CD14-positive monocyte (primary cell): Measurements from ENCODE around the gene EFHC2. TPM values are rescaled to one million over a fixed set of nuclear protein-coding genes. Genes with fewer than 3 reads are reported as not detected.

Experiments
- DNase-seq, 3 donors: peaks; one replicate each; pipeline ENCODE4 v3.0.0-alpha.2; 2011 to 2022
- H2AFZ ChIP-seq: 2 replicates; pipeline ENCODE4 v1.6.0; 2012; ENCODE audit warnings: mild to moderate bottlenecking, low read depth, low read length, inconsistent platforms; ENCODE audit not compliant: insufficient read depth, poor library complexity, severe bottlenecking
- H3K27ac ChIP-seq, 2 donors: 1 replicate in 1 of 2; 2 replicates in 1 of 2; pipeline ENCODE4 v1.5.1; 2012 to 2013; ENCODE audit warnings: low read length in 2 of 2, control low read depth in 1 of 2, inconsistent platforms in 1 of 2, low read depth in 1 of 2, mild to moderate bottlenecking in 1 of 2
- H3K27me3 ChIP-seq, 2 donors: one replicate each; pipeline versions ENCODE4 v1.6.0 to v1.6.1; 2011 to 2013; ENCODE audit warnings: low read length in 2 of 2; ENCODE audit not compliant: control insufficient read depth in 2 of 2, insufficient read depth in 2 of 2
- H3K36me3 ChIP-seq, 2 donors: replicated peaks in 1 of 2; 1 replicate in 1 of 2; 2 replicates in 1 of 2; pipeline versions ENCODE4 v1.5.1 to v1.6.1; 2012 to 2013; ENCODE audit warnings: low read length in 2 of 2, control low read depth in 1 of 2, inconsistent platforms in 1 of 2, mild to moderate bottlenecking in 1 of 2; ENCODE audit not compliant: insufficient read depth in 2 of 2, control insufficient read depth in 1 of 2
- H3K4me1 ChIP-seq, 2 donors: 1 replicate in 1 of 2; 2 replicates in 1 of 2; pipeline versions ENCODE4 v1.5.1 to v1.6.1; 2012 to 2013; ENCODE audit warnings: low read length in 2 of 2, control low read depth in 1 of 2, inconsistent platforms in 1 of 2, mild to moderate bottlenecking in 1 of 2, moderate library complexity in 1 of 2; ENCODE audit not compliant: insufficient read depth in 2 of 2, control insufficient read depth in 1 of 2
- H3K4me2 ChIP-seq: replicated peaks from 2 replicates; pipeline ENCODE3; 2012; ENCODE audit warnings: low read length, moderate library complexity, mild to moderate bottlenecking; ENCODE audit not compliant: poor library complexity, severe bottlenecking; ENCODE audit errors: extremely low read depth
- H3K4me3 ChIP-seq, 3 experiments: fragments of 200-600 bp in 1 of 3; sonication (generic) in 1 of 3; replicated peaks in 1 of 3; 1 replicate in 2 of 3; 2 replicates in 1 of 3; pipeline ENCODE4 v1.5.1; 2011 to 2013; ENCODE audit warnings: low read length in 3 of 3, mild to moderate bottlenecking in 3 of 3, control low read depth in 2 of 3, low read depth in 2 of 3, inconsistent platforms in 1 of 3, moderate library complexity in 1 of 3
- H3K79me2 ChIP-seq: 2 replicates; pipeline ENCODE4 v1.6.0; 2012; ENCODE audit warnings: mild to moderate bottlenecking, control low read depth, inconsistent platforms, low read length, moderate library complexity; ENCODE audit not compliant: insufficient read depth
- H3K9ac ChIP-seq: 2 replicates; pipeline ENCODE4 v1.6.0; 2017; ENCODE audit warnings: low read length, mild to moderate bottlenecking; ENCODE audit not compliant: insufficient read depth, poor library complexity, severe bottlenecking
- H3K9me3 ChIP-seq, 2 donors: replicated peaks in 1 of 2; 1 replicate in 1 of 2; 2 replicates in 1 of 2; pipeline versions ENCODE4 v1.5.1 to v1.6.1; 2012 to 2013; ENCODE audit warnings: low read length in 2 of 2, control low read depth in 1 of 2; ENCODE audit not compliant: control insufficient read depth in 1 of 2, insufficient read depth in 1 of 2
- H4K20me1 ChIP-seq: 2 replicates; pipeline ENCODE4 v1.6.0; 2012; ENCODE audit warnings: mild to moderate bottlenecking, low read length, control low read depth, moderate library complexity; ENCODE audit not compliant: insufficient read depth
- H3K27ac Mint-ChIP-seq, 7 donors: one replicate each; pipeline ENCODE4 v1.8.0; 2020; ENCODE audit warnings: mild to moderate bottlenecking in 7 of 7, mixed read lengths in 7 of 7, moderate library complexity in 6 of 7, inconsistent platforms in 2 of 7
- H3K27me3 Mint-ChIP-seq, 3 donors: one replicate each; pipeline ENCODE4 v1.8.0; 2021 to 2022; ENCODE audit warnings: low read depth in 3 of 3, mild to moderate bottlenecking in 3 of 3, mixed read lengths in 3 of 3, moderate library complexity in 3 of 3, inconsistent platforms in 1 of 3
- H3K36me3 Mint-ChIP-seq, 2 donors: one replicate each; pipeline ENCODE4 v1.8.0; 2020; ENCODE audit warnings: mixed read lengths in 2 of 2, inconsistent platforms in 1 of 2, mild to moderate bottlenecking in 1 of 2
- H3K4me1 Mint-ChIP-seq: one replicate; pipeline ENCODE4 v1.8.0; 2020; ENCODE audit warnings: mild to moderate bottlenecking, mixed read lengths
- H3K4me3 Mint-ChIP-seq, 2 donors: one replicate each; pipeline ENCODE4 v1.8.0; 2020; ENCODE audit warnings: mild to moderate bottlenecking in 2 of 2, mixed read lengths in 2 of 2, moderate library complexity in 1 of 2
- H3K9me3 Mint-ChIP-seq, 7 donors: one replicate each; pipeline ENCODE4 v1.8.0; 2020 to 2022; ENCODE audit warnings: mixed read lengths in 7 of 7, mild to moderate bottlenecking in 6 of 7, moderate library complexity in 6 of 7, inconsistent platforms in 2 of 7
- WGBS: methylation state at CpG from one replicate; pipeline ENCODE4 v1.1.5; 2013; ENCODE audit warnings: missing lambda C conversion rate; ENCODE audit not compliant: insufficient coverage; 5-methylcytosine and 5-hydroxymethylcytosine counted together
- intact Hi-C, 2 donors: fragments of 100-400 bp; cut with micrococcal nuclease; formaldehyde crosslinking; loops; one replicate each; pipeline versions ENCODE4 v1.15.0 to v1.15.1; 2023
- polyA plus RNA-seq, 3 donors: library from polyadenylated mRNA; depleted of rRNA in 1 of 3; unstranded in 2 of 3; stranded (reverse) in 1 of 3; fragments of 300-500 nt in 2 of 3; fragments of >200 nt in 1 of 3; fragmentation: Illumina TruSeq in 2 of 3; gene quantifications; 1 replicate in 2 of 3; 2 replicates in 1 of 3; pipeline ENCODE4 v1.2.3, GENCODE V29; 2012 to 2021
- TF ChIP-seq, protein P1 (sequence below): fragments of 200-600 bp; IDR thresholded peaks from one replicate; pipeline ENCODE4 v1.8.0; 2022; ENCODE audit warnings: antibody characterized with exemption, mild to moderate bottlenecking

EFHC2 gene
- polyA plus RNA-seq, 3 donors = 0.05 to 0.22 TPM; not detected in 1

DNA sequence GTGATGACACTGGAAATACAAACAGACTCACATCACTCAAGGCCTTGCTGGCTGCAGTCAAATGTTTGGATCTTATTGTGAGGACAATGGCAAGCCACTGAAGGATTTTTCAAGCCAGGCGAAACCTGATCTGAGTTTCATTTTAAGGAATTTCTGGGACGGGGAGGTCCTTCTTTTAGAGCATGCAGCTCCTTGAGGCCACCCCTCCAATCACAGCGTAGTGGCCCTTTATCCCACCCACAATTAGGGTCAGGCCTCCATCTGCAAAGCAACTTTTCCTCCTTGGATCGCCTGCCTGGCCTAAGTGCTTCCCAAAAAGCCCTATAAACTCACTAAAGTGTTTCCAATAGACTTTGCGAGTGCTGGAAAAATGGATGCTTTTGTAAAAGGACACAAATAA lies 115.5 kb downstream of the EFHC2 start:
- H3K9me3 Mint-ChIP-seq = no peaks in the 10 kb centered on the region
- no peak overlapping the region for H3K27ac Mint-ChIP-seq

DNA sequence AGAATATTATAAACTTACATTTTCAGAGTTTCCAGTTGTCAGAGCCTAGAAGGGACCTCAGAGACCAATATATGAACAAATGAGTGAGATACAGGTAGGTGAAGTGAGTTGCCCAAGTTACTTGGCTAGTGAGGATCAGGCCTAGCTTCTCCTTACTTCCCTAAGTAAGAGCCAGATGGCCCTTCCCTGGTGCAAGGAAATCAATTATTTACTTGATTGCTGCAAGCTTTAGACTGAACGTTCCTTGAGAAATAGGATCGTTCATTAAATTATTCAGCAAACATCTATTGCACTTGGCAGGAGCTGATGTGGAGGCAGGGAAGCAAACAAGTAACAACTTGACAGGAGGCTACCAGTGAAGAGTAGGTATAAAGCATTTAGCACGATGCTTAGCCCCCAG lies 117.8 kb downstream of the EFHC2 start:
- H3K27ac Mint-ChIP-seq = no peak overlapping the region
- H2AFZ ChIP-seq = no peak overlapping the region
- peaks cover 0 to 2% of the 10 kb centered on the region in 2 donors for H3K27me3 ChIP-seq
- H3K27ac ChIP-seq = no peak overlapping the region
- H3K9me3 Mint-ChIP-seq = no peaks in the 10 kb centered on the region
- no peaks in the 10 kb centered on the region for H3K9me3 ChIP-seq
- no peaks in the 10 kb centered on the region for H3K79me2 ChIP-seq
- intact Hi-C loops = no loop called here
- no peaks in the 10 kb centered on the region for H3K36me3 ChIP-seq
- H3K4me3 Mint-ChIP-seq = no peak overlapping the region
- H3K9ac ChIP-seq = no peak overlapping the region
- TF ChIP-seq, protein P1, sequence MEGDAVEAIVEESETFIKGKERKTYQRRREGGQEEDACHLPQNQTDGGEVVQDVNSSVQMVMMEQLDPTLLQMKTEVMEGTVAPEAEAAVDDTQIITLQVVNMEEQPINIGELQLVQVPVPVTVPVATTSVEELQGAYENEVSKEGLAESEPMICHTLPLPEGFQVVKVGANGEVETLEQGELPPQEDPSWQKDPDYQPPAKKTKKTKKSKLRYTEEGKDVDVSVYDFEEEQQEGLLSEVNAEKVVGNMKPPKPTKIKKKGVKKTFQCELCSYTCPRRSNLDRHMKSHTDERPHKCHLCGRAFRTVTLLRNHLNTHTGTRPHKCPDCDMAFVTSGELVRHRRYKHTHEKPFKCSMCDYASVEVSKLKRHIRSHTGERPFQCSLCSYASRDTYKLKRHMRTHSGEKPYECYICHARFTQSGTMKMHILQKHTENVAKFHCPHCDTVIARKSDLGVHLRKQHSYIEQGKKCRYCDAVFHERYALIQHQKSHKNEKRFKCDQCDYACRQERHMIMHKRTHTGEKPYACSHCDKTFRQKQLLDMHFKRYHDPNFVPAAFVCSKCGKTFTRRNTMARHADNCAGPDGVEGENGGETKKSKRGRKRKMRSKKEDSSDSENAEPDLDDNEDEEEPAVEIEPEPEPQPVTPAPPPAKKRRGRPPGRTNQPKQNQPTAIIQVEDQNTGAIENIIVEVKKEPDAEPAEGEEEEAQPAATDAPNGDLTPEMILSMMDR = no peak
- no peaks in the 10 kb centered on the region for H4K20me1 ChIP-seq
- H3K4me3 ChIP-seq = no peak overlapping the region
- WGBS = 100% methylated on average over 1 of the region's 3 CpGs
- H3K4me2 ChIP-seq = no peak overlapping the region
- no peaks in the 10 kb centered on the region for H3K36me3 Mint-ChIP-seq
- DNase-seq = no peak
- H3K4me1 ChIP-seq = no peaks in the 10 kb centered on the region
- peaks cover 5% of the 10 kb centered on the region for H3K4me1 Mint-ChIP-seq
- peaks cover 0 to 7% (median 4%) of the 10 kb centered on the region in 3 donors for H3K27me3 Mint-ChIP-seq

More for the DNA sequence above, 115.5 kb downstream of the EFHC2 start:
- Histone ChIP-seq H3K9ac (no peak overlapping the region), H3K79me2 (no peaks in the 10 kb centered on the region), H4K20me1 (no peaks in the 10 kb centered on the region), H3K27me3 (peaks cover 0 to 2% of the 10 kb centered on the region in 2 donors), H3K9me3 (no peaks in the 10 kb centered on the region), H3K4me3 (no peak overlapping the region), H2AFZ (no peak overlapping the region), H3K36me3 (no peaks in the 10 kb centered on the region), H3K4me1 (no peaks in the 10 kb centered on the region), H3K4me2 (no peak overlapping the region), H3K27ac (no peak overlapping the region)
- no peak overlapping the region for H3K4me3 Mint-ChIP-seq
- no CpG with 5 or more reads among the region's 5 CpGs for WGBS
- intact Hi-C loops = no loop called here
- TF ChIP-seq, protein P1 = no peak
- peaks cover 5% of the 10 kb centered on the region for H3K4me1 Mint-ChIP-seq
- peaks cover 0 to 17% (median 6%) of the 10 kb centered on the region in 3 donors for H3K27me3 Mint-ChIP-seq
- H3K36me3 Mint-ChIP-seq = no peaks in the 10 kb centered on the region
- no peak for DNase-seq
